ENCODE results near the gene GEMIN2.
"Not testable (repeated sequence)": the region's sequence is repeated elsewhere in the genome, so short reads cannot be mapped to it uniquely, and the experiment has no call there.

GRCh38 chr14:39141623-39142022 lies 27.5 kb downstream of the GEMIN2 start:
- not testable (repeated sequence) for TF ChIP-seq CTCF (IDR thresholded peaks at IDR 0.05; ENCODE audit: low read length); EZH2 (IDR thresholded peaks at IDR 0.05; ENCODE audit: borderline replicate concordance, low read length)

All from OCI-LY1 (cell line).